ENCODE measurements around the gene MAL. TPM values are rescaled to one million over a fixed set of nuclear protein-coding genes. Genes with fewer than 3 reads are reported as not detected.

The MAL gene
- not detected in 2 replicates for total RNA-seq

GRCh38 chr2:95025406-95026319 lies at the start of gene MAL:
Gene MAL, plus strand, starts transcription at chr2:95025708. Its CDS starts 85 bp downstream, at chr2:95025793.
- H4K20me1 ChIP-seq (ENCODE audit: insufficient read depth, low read length): no peaks in the 10 kb centered on the region
- H3K4me3 ChIP-seq (ENCODE audit: insufficient read depth, low read length): no peak within 1 kb of the TSS
- H3K4me1 ChIP-seq (ENCODE audit: insufficient read depth, low read length): no peaks in the 10 kb centered on the region
- TF ChIP-seq CTCF (IDR thresholded peaks at IDR 0.05; ENCODE audit: extremely low read depth, low read depth, low read length): no peak
- peaks cover 58% of the 10 kb centered on the region for H3K27me3 ChIP-seq (ENCODE audit: insufficient read depth, low read length)
- no peaks in the 10 kb centered on the region for H3K36me3 ChIP-seq (ENCODE audit: insufficient read depth, low read length)
- H3K9me3 ChIP-seq (ENCODE audit: low read depth, low read length): no peaks in the 10 kb centered on the region
- no peak within 1 kb of the TSS for H3K4me2 ChIP-seq (ENCODE audit: insufficient read depth, low read length)
- H3K79me2 ChIP-seq (ENCODE audit: insufficient read depth, low read length): no peaks in the 10 kb centered on the region
- no peak within 1 kb of the TSS for H2AFZ ChIP-seq (ENCODE audit: low read length)
- H3K27ac ChIP-seq (ENCODE audit: low read depth, low read length): no peak within 1 kb of the TSS
- peak; percentile 90 for DNase-seq (ENCODE audit: insufficient read length, low spot score, missing footprints)

DNA sequence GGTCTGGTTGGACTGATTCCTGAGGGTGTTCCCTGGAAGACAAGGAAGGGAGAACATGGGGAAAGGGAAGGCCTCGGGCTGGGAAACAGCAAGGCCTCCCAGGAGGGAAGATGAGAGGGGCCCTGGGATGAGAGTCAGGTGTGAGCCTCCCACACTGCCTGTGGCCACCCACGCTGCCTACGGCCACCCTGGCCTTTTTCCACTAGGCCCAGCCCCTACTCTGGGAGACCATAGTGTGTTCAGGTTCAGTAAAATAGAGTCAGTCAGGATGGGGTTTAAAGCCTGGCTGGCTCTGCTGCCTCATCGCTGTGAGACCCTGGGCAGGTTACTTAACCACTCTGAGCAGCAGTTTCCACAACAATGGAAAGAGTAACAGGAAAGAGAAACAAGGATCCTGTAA lies 47.7 kb upstream of the MAL start:
- no peaks in the 10 kb centered on the region for H3K79me2 ChIP-seq (ENCODE audit: insufficient read depth, low read length)
- no peak overlapping the region for H3K27ac ChIP-seq (ENCODE audit: low read depth, low read length)
- no peak overlapping the region for H3K4me3 ChIP-seq (ENCODE audit: insufficient read depth, low read length)
- no peak for DNase-seq (ENCODE audit: insufficient read length, low spot score, missing footprints)
- H3K4me1 ChIP-seq (ENCODE audit: insufficient read depth, low read length): no peaks in the 10 kb centered on the region
- no peaks in the 10 kb centered on the region for H3K27me3 ChIP-seq (ENCODE audit: insufficient read depth, low read length)
- H2AFZ ChIP-seq (ENCODE audit: low read length): no peak overlapping the region
- H4K20me1 ChIP-seq (ENCODE audit: insufficient read depth, low read length): no peaks in the 10 kb centered on the region
- no peaks in the 10 kb centered on the region for H3K36me3 ChIP-seq (ENCODE audit: insufficient read depth, low read length)
- no peaks in the 10 kb centered on the region for H3K9me3 ChIP-seq (ENCODE audit: low read depth, low read length)
- H3K4me2 ChIP-seq (ENCODE audit: insufficient read depth, low read length): no peak overlapping the region
- no peak for TF ChIP-seq CTCF (IDR thresholded peaks at IDR 0.05; ENCODE audit: extremely low read depth, low read depth, low read length)

GRCh38 chr2:94978917-94979316 lies 46.6 kb upstream of the MAL start:
- Histone ChIP-seq H3K4me3 (ENCODE audit: insufficient read depth, low read length) (no peak overlapping the region), H3K27me3 (ENCODE audit: insufficient read depth, low read length) (no peaks in the 10 kb centered on the region), H2AFZ (ENCODE audit: low read length) (no peak overlapping the region), H3K4me2 (ENCODE audit: insufficient read depth, low read length) (no peak overlapping the region), H3K4me1 (ENCODE audit: insufficient read depth, low read length) (no peaks in the 10 kb centered on the region), H4K20me1 (ENCODE audit: insufficient read depth, low read length) (no peaks in the 10 kb centered on the region), H3K36me3 (ENCODE audit: insufficient read depth, low read length) (no peaks in the 10 kb centered on the region), H3K79me2 (ENCODE audit: insufficient read depth, low read length) (no peaks in the 10 kb centered on the region), H3K9me3 (ENCODE audit: low read depth, low read length) (no peaks in the 10 kb centered on the region), H3K27ac (ENCODE audit: low read depth, low read length) (no peak overlapping the region)
- TF ChIP-seq CTCF (IDR thresholded peaks at IDR 0.05; ENCODE audit: extremely low read depth, low read depth, low read length): no peak
- DNase-seq (ENCODE audit: insufficient read length, low spot score, missing footprints): no peak
